ENCODE results near the gene GAS2L2. TPM values are rescaled to one million over a fixed set of nuclear protein-coding genes. Genes with fewer than 3 reads are reported as not detected.
A peak's percentile ranks its signal among the peaks of the same experiment; 100 is the strongest.

GAS2L2 gene
- total RNA-seq, 1 donor from 2014 or later = 0.22 TPM

- no peak overlapping the region for H3K4me3 Mint-ChIP-seq
- H3K4me1 Mint-ChIP-seq (ENCODE audit: unreplicated experiment) = peaks cover 14% of the 10 kb centered on the region
- H3K9me3 Mint-ChIP-seq = no peaks in the 10 kb centered on the region
- H3K27me3 Mint-ChIP-seq = peaks cover 15% of the 10 kb centered on the region
- TF ChIP-seq CTCF (conservative IDR thresholded peaks at IDR 0.05) = no peak
- DNase-seq (ENCODE audit: extremely low spot score, unreplicated experiment) = no peak
- H3K27ac Mint-ChIP-seq = no peak overlapping the region
- H3K36me3 Mint-ChIP-seq = no peaks in the 10 kb centered on the region
Observed at GRCh38 chr17:35734396-35734795, 18.6 kb downstream of the GAS2L2 start.

GRCh38 chr17:35733366-35733765 is 19.7 kb downstream of the GAS2L2 start:
- Mint-ChIP-seq H3K4me3 (peak overlapping the region; percentile 92), H3K27me3 (peaks cover 10% of the 10 kb centered on the region), H3K9me3 (no peaks in the 10 kb centered on the region), H3K36me3 (no peaks in the 10 kb centered on the region), H3K27ac (no peak overlapping the region), H3K4me1 (ENCODE audit: unreplicated experiment) (peaks cover 23% of the 10 kb centered on the region)
- no peak for TF ChIP-seq CTCF (conservative IDR thresholded peaks at IDR 0.05)
- DNase-seq (ENCODE audit: extremely low spot score, unreplicated experiment) = no peak

GRCh38 chr17:35732806-35733136 is 20.3 kb downstream of the GAS2L2 start:
- no peak overlapping the region for H3K27ac Mint-ChIP-seq
- no peaks in the 10 kb centered on the region for H3K9me3 Mint-ChIP-seq
- peaks cover 29% of the 10 kb centered on the region for H3K4me1 Mint-ChIP-seq (ENCODE audit: unreplicated experiment)

GRCh38 chr17:35731917-35732805 is 20.9 kb downstream of the GAS2L2 start:
- peak; percentile 70 for DNase-seq (ENCODE audit: extremely low spot score, unreplicated experiment)
- Mint-ChIP-seq H3K4me1 (ENCODE audit: unreplicated experiment) (peaks cover 35% of the 10 kb centered on the region), H3K4me3 (peak overlapping the region; percentile 92), H3K27me3 (peaks cover 10% of the 10 kb centered on the region), H3K36me3 (no peaks in the 10 kb centered on the region), H3K9me3 (no peaks in the 10 kb centered on the region), H3K27ac (no peak overlapping the region)
- no peak for TF ChIP-seq CTCF (conservative IDR thresholded peaks at IDR 0.05)

More at GRCh38 chr17:35732806-35733136, 20.3 kb downstream of the GAS2L2 start:
- peak overlapping the region; percentile 92 for H3K4me3 Mint-ChIP-seq
- no peak for DNase-seq (ENCODE audit: extremely low spot score, unreplicated experiment)
- no peak for TF ChIP-seq CTCF (conservative IDR thresholded peaks at IDR 0.05)
- peaks cover 10% of the 10 kb centered on the region for H3K27me3 Mint-ChIP-seq
- H3K36me3 Mint-ChIP-seq = no peaks in the 10 kb centered on the region

GRCh38 chr17:35731239-35731916 is 21.7 kb downstream of the GAS2L2 start, which contains the start of gene RASL10B:
TSS of gene RASL10B (plus strand) at chr17:35731639. CDS start at chr17:35735185, 3,546 bp downstream.
- Mint-ChIP-seq H3K27ac (no peak within 1 kb of the TSS), H3K4me1 (ENCODE audit: unreplicated experiment) (peaks cover 41% of the 10 kb centered on the region), H3K9me3 (no peaks in the 10 kb centered on the region)

More at GRCh38 chr17:35731239-35731916, 21.7 kb downstream of the GAS2L2 start, which contains the start of gene RASL10B:
- Mint-ChIP-seq H3K27me3 (peaks cover 10% of the 10 kb centered on the region), H3K4me3 (peak within 1 kb of the TSS; percentile 92), H3K36me3 (no peaks in the 10 kb centered on the region)
- peak; percentile 79 for DNase-seq (ENCODE audit: extremely low spot score, unreplicated experiment)
- TF ChIP-seq CTCF (conservative IDR thresholded peaks at IDR 0.05) = no peak

Measured in type B pancreatic cell (in vitro differentiated cells).